GM12872 (cell line): ENCODE data around the gene TBCEL.

Experiments used
- TF ChIP-seq, protein P1 (sequence below): IDR thresholded peaks from 3 replicates; pipeline ENCODE4 v1.5.1; 2011; ENCODE audit warnings: low read depth, mild to moderate bottlenecking, low read length, moderate library complexity; ENCODE audit not compliant: insufficient read depth

Gene TBCEL

DNA sequence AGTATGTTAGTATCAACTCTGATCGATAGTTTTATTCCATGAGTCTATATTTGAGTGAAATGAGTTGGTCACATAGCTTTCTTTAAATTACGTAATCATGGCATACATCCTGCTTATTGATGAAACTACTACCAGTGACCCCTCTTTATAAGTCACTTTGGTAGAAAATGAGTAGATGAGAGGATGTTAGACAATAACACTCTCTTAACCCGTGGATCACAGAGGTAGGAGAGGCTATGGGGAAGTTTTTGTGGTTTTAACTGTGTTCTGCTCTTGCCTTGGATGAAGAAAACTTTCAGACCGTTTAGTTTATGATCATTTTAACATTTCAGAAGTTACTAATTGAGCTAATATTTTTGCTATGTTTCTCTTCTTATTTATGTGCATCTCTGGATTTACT is 34.0 kb downstream of the TBCEL start:
- TF ChIP-seq, protein P1, sequence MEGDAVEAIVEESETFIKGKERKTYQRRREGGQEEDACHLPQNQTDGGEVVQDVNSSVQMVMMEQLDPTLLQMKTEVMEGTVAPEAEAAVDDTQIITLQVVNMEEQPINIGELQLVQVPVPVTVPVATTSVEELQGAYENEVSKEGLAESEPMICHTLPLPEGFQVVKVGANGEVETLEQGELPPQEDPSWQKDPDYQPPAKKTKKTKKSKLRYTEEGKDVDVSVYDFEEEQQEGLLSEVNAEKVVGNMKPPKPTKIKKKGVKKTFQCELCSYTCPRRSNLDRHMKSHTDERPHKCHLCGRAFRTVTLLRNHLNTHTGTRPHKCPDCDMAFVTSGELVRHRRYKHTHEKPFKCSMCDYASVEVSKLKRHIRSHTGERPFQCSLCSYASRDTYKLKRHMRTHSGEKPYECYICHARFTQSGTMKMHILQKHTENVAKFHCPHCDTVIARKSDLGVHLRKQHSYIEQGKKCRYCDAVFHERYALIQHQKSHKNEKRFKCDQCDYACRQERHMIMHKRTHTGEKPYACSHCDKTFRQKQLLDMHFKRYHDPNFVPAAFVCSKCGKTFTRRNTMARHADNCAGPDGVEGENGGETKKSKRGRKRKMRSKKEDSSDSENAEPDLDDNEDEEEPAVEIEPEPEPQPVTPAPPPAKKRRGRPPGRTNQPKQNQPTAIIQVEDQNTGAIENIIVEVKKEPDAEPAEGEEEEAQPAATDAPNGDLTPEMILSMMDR = no peak

DNA sequence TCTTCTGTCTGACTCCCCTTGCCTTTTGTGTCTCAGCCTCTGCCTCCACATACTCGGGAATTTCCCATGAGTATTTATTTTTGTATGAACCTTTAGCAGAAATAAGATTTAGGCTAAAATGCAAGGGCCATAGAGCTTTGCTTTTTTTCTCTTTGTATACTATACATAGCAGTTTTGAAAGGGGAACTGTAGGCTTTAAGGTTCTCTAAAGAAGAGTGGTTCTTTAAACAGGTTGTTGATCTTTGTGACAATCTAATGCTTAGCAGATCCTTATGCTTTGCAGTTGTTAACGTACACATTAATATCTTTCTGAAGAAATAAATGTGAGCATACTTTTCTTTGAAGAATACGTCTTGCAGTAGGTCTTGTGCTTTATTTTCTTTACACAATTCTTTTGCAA is 35.0 kb downstream of the TBCEL start:
- TF ChIP-seq, protein P1 = no peak

DNA sequence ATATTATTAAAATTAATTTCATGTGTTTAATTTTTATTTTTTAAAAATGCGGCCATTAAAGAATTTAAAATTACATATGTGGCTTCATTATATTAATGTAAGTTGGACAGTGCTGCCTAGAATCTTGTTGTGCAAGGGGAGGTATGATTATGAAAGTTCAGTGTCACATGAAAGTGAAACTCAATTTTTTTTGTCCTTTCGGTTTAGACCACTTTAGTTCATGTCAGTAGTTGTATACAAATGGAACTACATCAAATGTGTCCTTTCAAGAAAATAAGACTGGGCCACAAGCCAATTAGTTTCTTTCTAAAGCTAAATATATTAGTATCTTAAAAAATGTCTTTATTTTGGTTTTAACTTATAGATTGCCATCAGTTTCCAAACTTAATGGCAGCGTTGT is 35.7 kb downstream of the TBCEL start:
- TF ChIP-seq, protein P1 = no peak

DNA sequence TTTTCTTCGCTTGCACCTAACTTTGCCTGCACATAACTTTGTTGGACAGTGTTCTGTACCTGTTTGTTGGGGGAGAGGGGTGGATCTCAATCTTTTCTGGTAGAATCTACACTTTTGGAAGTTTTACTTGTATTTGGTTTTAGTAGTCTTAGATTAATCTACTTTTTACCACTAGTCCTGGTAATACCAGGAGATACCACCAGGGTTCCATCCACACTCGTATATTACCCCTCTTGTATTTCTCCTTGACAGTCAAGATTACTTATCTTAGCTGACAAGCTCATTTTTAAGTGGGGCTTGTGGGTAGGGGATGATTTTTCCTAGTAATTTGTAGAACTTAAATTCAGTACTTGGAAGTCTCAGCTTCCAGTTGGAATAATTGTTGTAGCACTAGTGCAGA is 39.8 kb downstream of the TBCEL start:
- TF ChIP-seq, protein P1 = peak; percentile 38; the same call in 2 of the 3 replicates

DNA sequence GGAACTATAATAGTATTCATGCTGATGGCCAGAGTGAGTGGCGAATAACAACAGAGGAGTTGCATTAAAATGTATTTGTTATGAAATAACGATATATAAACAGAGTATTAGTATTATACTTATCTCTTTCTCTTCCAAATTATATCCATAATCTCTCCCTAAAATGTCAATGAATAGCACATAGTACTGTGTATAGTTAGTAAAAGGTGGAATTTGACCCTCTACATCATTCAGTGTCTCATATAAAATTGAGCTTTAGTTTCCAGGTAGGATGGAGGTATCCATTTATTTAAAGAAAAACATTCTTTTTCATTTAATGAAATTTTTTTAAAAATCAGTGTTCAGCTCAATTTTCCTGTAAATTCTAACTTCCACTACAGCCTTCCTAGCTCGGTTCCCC is 42.7 kb downstream of the TBCEL start:
- TF ChIP-seq, protein P1 = no peak

- TF ChIP-seq, protein P1 = no peak
Measured at GRCh38 chr11:121067026-121067425, 43.1 kb downstream of the TBCEL start.

DNA sequence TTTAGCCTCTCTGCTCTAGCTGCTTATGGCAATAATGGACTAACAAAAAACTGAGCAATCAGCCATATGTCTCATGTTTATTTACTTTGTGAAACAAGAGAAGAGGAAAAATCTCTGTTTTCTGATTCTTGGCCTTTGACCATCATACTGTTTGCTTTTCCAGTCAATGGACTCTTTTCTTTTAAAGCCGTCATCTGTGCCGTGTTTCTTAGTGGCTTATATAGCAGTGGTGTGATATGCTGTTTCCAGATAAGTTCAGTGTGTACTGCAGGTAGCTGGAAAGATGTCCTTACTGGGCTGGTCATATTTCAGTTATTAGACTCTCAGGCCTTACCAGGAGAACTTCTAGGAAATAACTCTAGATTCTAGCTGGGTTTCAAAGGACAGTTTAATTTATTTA is 43.6 kb downstream of the TBCEL start:
- TF ChIP-seq, protein P1 = no peak

GRCh38 chr11:121067962-121068647 is 44.2 kb downstream of the TBCEL start:
- TF ChIP-seq, protein P1 = no peak
